ENCODE results near the gene EFCAB8.
"Not testable (repeated sequence)": the region's sequence is repeated elsewhere in the genome, so short reads cannot be mapped to it uniquely, and the experiment has no call there.

EFCAB8 gene

DNA sequence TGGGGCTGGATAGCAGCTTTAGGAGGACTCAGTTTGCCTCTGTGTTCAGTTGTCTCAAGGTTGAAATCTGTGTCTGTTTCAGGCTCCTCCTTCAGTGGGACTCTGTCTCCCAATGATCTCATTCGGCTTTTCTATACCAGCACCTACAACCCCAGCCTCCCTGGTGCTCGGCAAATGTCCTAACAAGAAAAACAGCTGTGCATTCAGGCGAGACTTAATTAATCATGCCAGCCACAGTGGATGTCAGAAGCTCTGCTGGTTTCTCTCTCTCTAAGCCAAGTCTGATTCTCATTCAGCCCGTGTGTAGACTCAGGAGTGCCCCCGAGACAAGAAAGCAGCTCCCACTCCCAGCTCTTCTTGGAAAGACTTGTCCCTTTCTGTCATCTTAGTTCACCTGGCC lies 98.7 kb downstream of the EFCAB8 start:
- H3K4me1 ChIP-seq (ENCODE audit: control insufficient read depth, insufficient read depth, low read length) = no peaks in the 10 kb centered on the region
- no peak overlapping the region for H3K4me3 ChIP-seq (ENCODE audit: low read length)
- H3K27me3 ChIP-seq (ENCODE audit: control insufficient read depth, insufficient read depth, low read length) = no peaks in the 10 kb centered on the region

DNA sequence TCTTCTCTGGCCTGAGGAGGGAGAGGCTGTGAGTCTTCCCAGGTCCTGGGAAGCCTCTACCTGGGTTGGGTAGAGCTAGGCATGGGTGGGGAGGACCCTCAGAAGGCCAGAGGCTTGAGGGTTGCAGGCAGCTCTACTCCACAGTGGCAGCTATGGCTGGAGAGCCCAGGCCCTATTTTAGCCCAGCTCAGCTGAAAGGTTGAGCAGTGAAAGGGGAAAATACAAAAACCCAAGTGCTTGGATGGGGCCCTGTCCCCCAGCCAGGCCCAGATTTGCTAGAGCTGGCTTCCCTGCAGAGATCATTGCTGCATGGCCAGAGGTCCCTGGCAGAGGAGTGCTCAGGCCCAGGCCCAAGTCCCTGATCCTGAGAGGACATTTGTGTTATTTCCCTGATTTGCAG lies 99.9 kb downstream of the EFCAB8 start:
- H3K4me1 ChIP-seq (ENCODE audit: control insufficient read depth, insufficient read depth, low read length) = no peaks in the 10 kb centered on the region
- H3K9ac ChIP-seq (ENCODE audit: low read length) = no peak overlapping the region
- no peaks in the 10 kb centered on the region for H3K9me3 ChIP-seq (ENCODE audit: control insufficient read depth, low read length)
- H3K27me3 ChIP-seq (ENCODE audit: control insufficient read depth, insufficient read depth, low read length) = no peaks in the 10 kb centered on the region
- H3K36me3 ChIP-seq (ENCODE audit: control insufficient read depth, insufficient read depth, low read length) = no peaks in the 10 kb centered on the region
- no peak overlapping the region for H3K4me3 ChIP-seq (ENCODE audit: low read length)

More for the DNA sequence above, 98.7 kb downstream of the EFCAB8 start:
- Histone ChIP-seq H3K36me3 (ENCODE audit: control insufficient read depth, insufficient read depth, low read length) (no peaks in the 10 kb centered on the region), H3K9me3 (ENCODE audit: control insufficient read depth, low read length) (no peaks in the 10 kb centered on the region), H3K9ac (ENCODE audit: low read length) (no peak overlapping the region)

DNA sequence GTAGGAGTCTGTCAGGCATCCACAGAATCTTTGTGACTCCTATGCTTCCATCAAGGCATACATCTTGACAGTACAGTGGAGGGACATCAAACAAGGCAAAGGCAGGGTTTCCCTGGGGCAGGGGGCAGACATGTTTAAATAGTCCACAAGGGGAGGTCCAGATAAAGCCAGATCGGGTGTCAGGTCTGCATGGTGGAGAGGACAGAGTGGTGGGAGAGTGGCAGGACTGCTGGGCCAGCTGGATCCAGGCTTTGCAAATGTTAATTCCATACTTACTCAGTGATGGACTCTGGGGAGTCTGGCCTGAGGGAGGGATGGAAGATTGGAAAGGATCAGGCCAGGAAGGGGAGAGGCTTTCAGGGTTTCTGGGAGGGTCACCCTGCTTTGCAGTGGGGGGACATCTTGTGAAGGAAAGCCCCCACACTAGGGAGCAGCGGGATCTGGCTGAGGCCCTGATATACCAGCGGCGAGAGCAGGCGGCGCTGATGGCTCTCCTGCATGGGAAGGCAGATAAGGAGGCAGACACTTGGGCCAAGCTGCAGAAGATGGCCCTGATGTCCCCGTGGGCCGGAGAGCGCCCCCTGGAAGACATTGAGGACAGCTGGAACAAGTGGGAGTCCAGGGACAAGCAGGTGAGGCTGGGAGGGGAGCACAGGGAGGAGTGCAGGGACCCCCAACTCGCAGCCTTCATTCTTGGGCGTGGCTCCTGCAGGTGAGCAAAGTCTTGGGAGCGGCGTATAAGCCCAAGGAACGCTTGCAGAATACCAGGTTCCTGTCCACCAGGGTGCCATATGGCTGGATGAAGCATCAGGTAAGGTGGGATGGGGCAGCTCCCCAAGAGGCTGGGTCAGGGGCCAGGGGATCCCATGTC lies 100.9 kb downstream of the EFCAB8 start:
- H3K4me3 ChIP-seq (ENCODE audit: low read length) = no peak overlapping the region
- H3K9ac ChIP-seq (ENCODE audit: low read length) = no peak overlapping the region
- no peaks in the 10 kb centered on the region for H3K4me1 ChIP-seq (ENCODE audit: control insufficient read depth, insufficient read depth, low read length)
- no peaks in the 10 kb centered on the region for H3K27me3 ChIP-seq (ENCODE audit: control insufficient read depth, insufficient read depth, low read length)
- H3K9me3 ChIP-seq (ENCODE audit: control insufficient read depth, low read length) = no peaks in the 10 kb centered on the region
- H3K36me3 ChIP-seq (ENCODE audit: control insufficient read depth, insufficient read depth, low read length) = no peaks in the 10 kb centered on the region

DNA sequence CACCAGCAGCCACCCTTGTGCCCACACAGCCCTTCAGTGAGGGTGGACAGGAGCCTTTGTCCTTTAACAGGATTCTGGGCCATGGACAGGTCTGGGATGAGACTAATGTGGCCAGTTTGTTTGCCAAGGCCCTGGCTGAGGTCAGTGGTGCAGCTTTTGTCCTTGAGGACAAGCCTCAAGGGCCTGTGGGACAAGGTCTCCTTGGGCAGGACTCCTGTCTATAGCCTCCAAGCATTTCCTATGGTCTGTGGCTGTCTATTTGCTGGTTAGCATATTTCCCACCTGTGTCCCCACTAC lies 101.4 kb downstream of the EFCAB8 start:
- H3K9me3 ChIP-seq (ENCODE audit: control insufficient read depth, low read length) = no peaks in the 10 kb centered on the region
- H3K36me3 ChIP-seq (ENCODE audit: control insufficient read depth, insufficient read depth, low read length) = no peaks in the 10 kb centered on the region
- H3K4me3 ChIP-seq (ENCODE audit: low read length) = no peak overlapping the region
- no peaks in the 10 kb centered on the region for H3K27me3 ChIP-seq (ENCODE audit: control insufficient read depth, insufficient read depth, low read length)
- H3K4me1 ChIP-seq (ENCODE audit: control insufficient read depth, insufficient read depth, low read length) = no peaks in the 10 kb centered on the region
- H3K9ac ChIP-seq (ENCODE audit: low read length) = no peak overlapping the region

DNA sequence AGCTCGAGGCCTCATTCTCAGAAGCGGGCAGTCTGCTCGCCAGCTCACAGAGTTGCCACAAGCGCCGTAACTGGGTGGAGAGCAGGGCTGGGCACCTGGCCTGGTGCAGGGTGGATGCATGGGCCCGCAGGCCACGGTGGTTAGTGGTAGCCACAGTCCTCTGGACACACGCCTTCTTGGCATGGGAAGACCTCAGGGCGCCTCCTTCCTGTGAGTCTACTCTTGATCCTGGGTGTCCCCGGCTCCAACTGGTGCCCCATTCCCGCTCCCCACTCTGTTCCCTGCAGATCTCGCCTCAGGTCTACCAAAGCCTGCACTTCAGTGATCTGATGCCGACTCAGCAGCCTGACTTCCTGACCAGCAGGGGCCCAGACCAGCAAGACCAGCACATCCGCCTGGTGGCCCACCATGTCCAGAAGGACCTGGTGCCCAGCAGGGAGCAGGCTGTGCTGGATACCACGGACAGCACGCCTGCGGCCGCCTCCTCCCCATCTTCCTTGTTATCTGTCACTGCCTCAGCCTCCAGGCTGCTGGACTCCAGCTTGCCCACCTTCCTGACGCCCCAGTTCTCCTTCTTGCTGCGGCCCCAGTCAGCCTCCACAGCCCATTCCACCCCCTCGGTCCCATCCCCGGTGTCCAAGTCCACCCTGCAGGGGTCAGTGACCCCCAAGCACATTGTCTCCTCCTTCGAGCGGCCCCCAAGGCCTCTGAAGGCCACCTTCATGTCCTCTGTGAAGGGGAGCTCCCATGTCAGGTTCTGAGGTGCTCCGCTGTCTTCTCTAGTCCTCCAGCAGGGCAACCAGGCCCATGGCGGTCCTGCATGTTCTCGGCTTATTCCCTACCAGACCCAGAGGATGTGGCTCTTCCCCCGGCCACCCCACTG lies 102.4 kb downstream of the EFCAB8 start:
- no peak overlapping the region for H3K4me3 ChIP-seq (ENCODE audit: low read length)
- H3K9me3 ChIP-seq (ENCODE audit: control insufficient read depth, low read length) = no peaks in the 10 kb centered on the region
- no peaks in the 10 kb centered on the region for H3K4me1 ChIP-seq (ENCODE audit: control insufficient read depth, insufficient read depth, low read length)
- peaks cover 3% of the 10 kb centered on the region for H3K27me3 ChIP-seq (ENCODE audit: control insufficient read depth, insufficient read depth, low read length)
- no peaks in the 10 kb centered on the region for H3K36me3 ChIP-seq (ENCODE audit: control insufficient read depth, insufficient read depth, low read length)
- H3K9ac ChIP-seq (ENCODE audit: low read length) = no peak overlapping the region

DNA sequence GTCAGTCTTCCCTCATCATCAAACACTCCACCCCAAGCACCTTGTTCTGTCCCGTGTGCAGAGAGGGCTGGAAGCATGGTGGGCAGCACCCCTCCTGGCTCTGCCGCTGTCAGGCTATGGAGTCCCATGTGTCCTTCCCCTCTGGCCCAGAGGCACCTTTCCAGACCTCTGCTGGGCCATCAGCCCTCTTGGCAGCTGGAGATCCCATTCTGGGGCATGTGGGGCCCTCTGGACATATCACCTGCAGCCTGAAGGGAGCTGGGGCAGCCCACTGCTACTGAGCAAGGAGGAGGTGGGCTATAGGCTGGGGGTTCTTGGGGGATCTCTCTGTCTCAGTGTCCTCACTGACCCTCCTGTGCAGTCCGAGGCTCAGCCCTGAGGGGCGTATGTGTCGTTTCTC lies 103.3 kb downstream of the EFCAB8 start:
- Histone ChIP-seq H3K9ac (ENCODE audit: low read length) (no peak overlapping the region), H3K9me3 (ENCODE audit: control insufficient read depth, low read length) (no peaks in the 10 kb centered on the region), H3K27me3 (ENCODE audit: control insufficient read depth, insufficient read depth, low read length) (peaks cover 3% of the 10 kb centered on the region), H3K36me3 (ENCODE audit: control insufficient read depth, insufficient read depth, low read length) (no peaks in the 10 kb centered on the region), H3K4me1 (ENCODE audit: control insufficient read depth, insufficient read depth, low read length) (no peaks in the 10 kb centered on the region), H3K4me3 (ENCODE audit: low read length) (no peak overlapping the region)

DNA sequence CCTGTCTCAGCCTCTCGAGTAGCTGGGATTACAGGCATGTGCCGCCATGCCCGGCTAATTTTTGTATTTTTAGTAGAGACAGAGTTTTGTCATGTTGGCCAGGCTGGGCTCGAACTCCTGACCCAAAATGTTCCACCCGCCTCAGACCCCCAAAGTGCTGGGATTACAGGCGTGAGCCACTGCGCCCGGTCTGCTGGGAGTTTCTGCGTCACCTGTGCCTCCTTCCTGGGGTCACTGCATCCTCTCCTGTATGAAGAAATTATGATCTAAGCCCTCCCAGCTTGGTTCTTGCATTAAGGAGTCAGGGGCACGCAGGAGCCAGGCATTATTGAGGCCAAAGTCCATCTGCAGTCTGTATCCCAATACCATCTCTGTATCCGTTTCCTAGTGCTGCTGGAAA lies 103.9 kb downstream of the EFCAB8 start:
- not testable (repeated sequence) for H3K4me1 ChIP-seq (ENCODE audit: control insufficient read depth, insufficient read depth, low read length); H3K27me3 ChIP-seq (ENCODE audit: control insufficient read depth, insufficient read depth, low read length); H3K9ac ChIP-seq (ENCODE audit: low read length); H3K4me3 ChIP-seq (ENCODE audit: low read length); H3K36me3 ChIP-seq (ENCODE audit: control insufficient read depth, insufficient read depth, low read length); H3K9me3 ChIP-seq (ENCODE audit: control insufficient read depth, low read length)

DNA sequence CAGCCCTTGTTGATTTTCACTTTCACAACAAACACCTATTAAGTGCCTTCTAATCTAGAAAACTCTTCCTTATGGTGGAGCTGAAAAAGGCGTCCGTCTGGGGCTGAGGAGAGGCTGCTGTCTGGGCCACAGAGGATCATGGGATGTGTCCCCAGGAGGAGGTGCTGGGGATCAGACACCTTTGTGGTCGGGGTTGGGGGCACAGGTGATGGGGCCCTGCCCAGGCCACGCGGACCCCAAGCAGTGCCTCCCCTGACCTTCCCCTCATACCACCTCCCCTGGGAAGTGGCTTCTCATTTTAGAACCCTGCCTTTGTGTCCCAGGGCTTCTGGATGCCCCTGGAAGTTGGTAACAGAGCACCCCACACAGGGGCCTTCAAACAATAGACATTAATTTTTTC lies 104.5 kb downstream of the EFCAB8 start:
- no peak overlapping the region for H3K9ac ChIP-seq (ENCODE audit: low read length)
- H3K4me3 ChIP-seq (ENCODE audit: low read length) = no peak overlapping the region
- no peaks in the 10 kb centered on the region for H3K4me1 ChIP-seq (ENCODE audit: control insufficient read depth, insufficient read depth, low read length)
- H3K36me3 ChIP-seq (ENCODE audit: control insufficient read depth, insufficient read depth, low read length) = no peaks in the 10 kb centered on the region
- peaks cover 3% of the 10 kb centered on the region for H3K27me3 ChIP-seq (ENCODE audit: control insufficient read depth, insufficient read depth, low read length)
- H3K9me3 ChIP-seq (ENCODE audit: control insufficient read depth, low read length) = no peaks in the 10 kb centered on the region

DNA sequence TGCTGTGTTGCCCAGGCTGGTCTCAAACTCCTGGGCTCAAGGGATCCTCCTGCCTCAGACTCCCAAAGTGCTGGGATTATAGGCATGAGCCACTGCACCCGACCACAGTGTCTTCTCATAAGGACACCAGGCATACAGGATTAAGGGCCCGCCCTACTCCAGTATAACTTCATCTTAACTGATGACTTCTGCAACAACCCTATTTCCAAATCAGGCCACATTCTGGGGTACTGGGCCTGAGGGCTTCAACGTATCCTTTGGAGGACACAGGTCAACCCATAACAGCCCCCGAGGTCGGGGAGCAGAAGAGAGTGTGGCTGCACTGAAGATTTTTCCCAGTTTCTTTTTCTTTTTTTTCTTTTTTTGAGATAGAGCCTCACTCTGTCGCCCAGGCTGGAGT lies 105.9 kb downstream of the EFCAB8 start:
- Histone ChIP-seq H3K36me3 (ENCODE audit: control insufficient read depth, insufficient read depth, low read length) (no peaks in the 10 kb centered on the region), H3K9ac (ENCODE audit: low read length) (no peak overlapping the region), H3K27me3 (ENCODE audit: control insufficient read depth, insufficient read depth, low read length) (peaks cover 3% of the 10 kb centered on the region), H3K9me3 (ENCODE audit: control insufficient read depth, low read length) (no peaks in the 10 kb centered on the region), H3K4me1 (ENCODE audit: control insufficient read depth, insufficient read depth, low read length) (no peaks in the 10 kb centered on the region), H3K4me3 (ENCODE audit: low read length) (no peak overlapping the region)

DNA sequence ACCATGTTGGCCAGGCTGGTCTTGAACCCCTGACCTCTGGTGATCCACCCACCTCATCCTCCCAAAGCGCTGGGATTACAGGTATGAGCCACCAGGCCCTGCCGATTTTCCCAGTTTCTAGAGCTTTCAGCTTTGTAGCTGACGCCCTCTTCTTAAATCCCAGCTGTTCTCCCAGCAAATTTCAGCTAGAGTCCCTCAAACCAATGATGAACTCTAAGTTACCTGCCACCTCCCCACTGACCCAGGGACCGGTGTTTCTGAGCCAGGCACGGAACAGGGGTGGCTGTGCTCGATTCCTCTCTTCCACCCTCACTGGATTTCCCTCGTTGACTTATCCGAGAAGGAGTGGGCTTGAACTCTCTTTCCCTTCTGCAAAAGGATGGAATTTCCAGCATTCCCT lies 106.4 kb downstream of the EFCAB8 start:
- Histone ChIP-seq H3K27me3 (ENCODE audit: control insufficient read depth, insufficient read depth, low read length) (peaks cover 3% of the 10 kb centered on the region), H3K4me1 (ENCODE audit: control insufficient read depth, insufficient read depth, low read length) (no peaks in the 10 kb centered on the region), H3K9me3 (ENCODE audit: control insufficient read depth, low read length) (no peaks in the 10 kb centered on the region)

DNA sequence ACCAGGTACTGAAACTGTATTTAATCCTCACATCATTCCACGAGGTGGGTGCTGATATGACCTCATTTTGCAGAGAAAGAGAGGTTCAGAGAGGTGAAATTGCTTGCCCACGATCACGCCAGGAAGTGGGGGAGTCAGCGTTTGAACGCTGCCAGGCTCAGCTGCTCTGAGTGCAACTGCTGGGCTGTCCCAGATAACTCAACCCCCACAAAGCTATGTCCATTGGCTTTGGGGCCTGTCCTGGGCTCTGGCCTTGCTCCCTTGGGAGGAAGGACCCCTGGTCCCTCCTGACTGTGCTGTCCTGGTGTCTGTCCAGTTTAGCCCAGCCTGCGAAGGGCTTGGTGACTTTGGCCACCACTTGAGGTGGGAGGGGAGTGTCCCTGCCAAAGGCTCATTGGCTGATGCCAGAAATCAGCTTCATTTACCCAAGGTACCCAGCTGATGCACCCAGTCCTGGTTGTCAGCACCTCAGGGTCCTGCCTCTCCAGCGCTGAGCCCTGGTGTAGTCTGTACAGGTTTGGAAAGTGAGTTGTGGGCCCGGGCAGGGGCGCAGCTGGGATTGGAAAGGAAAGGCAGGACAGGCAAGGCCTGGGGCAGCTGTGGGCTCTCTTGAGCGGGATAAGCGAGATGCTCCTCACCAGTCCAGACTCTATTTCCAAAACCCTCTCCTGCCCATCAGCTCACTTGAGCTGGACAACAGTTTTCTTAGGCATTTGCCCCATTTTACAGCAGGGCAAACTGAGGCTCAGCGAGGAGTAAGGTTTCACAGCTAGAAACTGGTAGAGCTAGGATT lies 107.1 kb downstream of the EFCAB8 start:
- H3K27me3 ChIP-seq (ENCODE audit: control insufficient read depth, insufficient read depth, low read length) = peaks cover 3% of the 10 kb centered on the region
- H3K9me3 ChIP-seq (ENCODE audit: control insufficient read depth, low read length) = no peaks in the 10 kb centered on the region
- H3K36me3 ChIP-seq (ENCODE audit: control insufficient read depth, insufficient read depth, low read length) = no peaks in the 10 kb centered on the region
- H3K4me3 ChIP-seq (ENCODE audit: low read length) = no peak overlapping the region
- H3K4me1 ChIP-seq (ENCODE audit: control insufficient read depth, insufficient read depth, low read length) = peaks cover 3% of the 10 kb centered on the region
- no peak overlapping the region for H3K9ac ChIP-seq (ENCODE audit: low read length)

More for the DNA sequence above, 106.4 kb downstream of the EFCAB8 start:
- Histone ChIP-seq H3K9ac (ENCODE audit: low read length) (no peak overlapping the region), H3K36me3 (ENCODE audit: control insufficient read depth, insufficient read depth, low read length) (no peaks in the 10 kb centered on the region), H3K4me3 (ENCODE audit: low read length) (no peak overlapping the region)

DNA sequence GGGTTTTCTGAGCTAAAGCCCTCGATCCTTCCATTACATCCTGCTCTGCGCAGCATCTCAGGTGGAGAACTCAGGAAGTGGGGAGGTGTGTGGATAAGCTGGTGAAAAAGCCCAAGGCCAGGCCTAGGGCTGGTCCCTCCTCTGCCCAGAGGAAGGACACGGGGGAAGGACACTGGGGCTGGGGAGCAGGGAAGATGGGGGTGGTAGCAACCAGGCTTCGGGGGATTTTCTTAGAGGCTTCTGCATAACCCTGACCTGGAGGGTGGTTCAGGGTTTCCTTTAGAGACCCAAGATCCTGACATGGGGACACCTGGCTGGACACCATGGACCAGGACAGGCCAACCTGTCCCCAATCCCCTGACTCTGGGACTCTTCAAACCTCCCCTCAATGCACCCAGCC lies 107.7 kb downstream of the EFCAB8 start:
- Histone ChIP-seq H3K9ac (ENCODE audit: low read length) (no peak overlapping the region), H3K9me3 (ENCODE audit: control insufficient read depth, low read length) (no peaks in the 10 kb centered on the region), H3K27me3 (ENCODE audit: control insufficient read depth, insufficient read depth, low read length) (peaks cover 3% of the 10 kb centered on the region), H3K4me3 (ENCODE audit: low read length) (no peak overlapping the region), H3K36me3 (ENCODE audit: control insufficient read depth, insufficient read depth, low read length) (no peaks in the 10 kb centered on the region), H3K4me1 (ENCODE audit: control insufficient read depth, insufficient read depth, low read length) (peaks cover 3% of the 10 kb centered on the region)
